Mesothelial cell of epicardium (in vitro differentiated cells): ENCODE measurements around the gene PADI4. TPM values are rescaled to one million over a fixed set of nuclear protein-coding genes. Genes with fewer than 3 reads are reported as not detected.

Experiments used
- DNase-seq, 2 experiments: peaks; one replicate each; pipeline ENCODE4 v3.0.0; 2021; ENCODE audit warnings: low spot score in 2 of 2; ENCODE audit not compliant: unreplicated experiment in 2 of 2
- H3K27ac Mint-ChIP-seq: 2 replicates; pipeline ENCODE4 v1.8.0; 2021; ENCODE audit warnings: mixed read lengths
- H3K27me3 Mint-ChIP-seq: 2 replicates; pipeline ENCODE4 v1.8.0; 2021; ENCODE audit warnings: low read depth, mixed read lengths
- H3K36me3 Mint-ChIP-seq: 2 replicates; pipeline ENCODE4 v1.8.0; 2021; ENCODE audit warnings: mixed read lengths
- H3K4me1 Mint-ChIP-seq: 2 replicates; pipeline ENCODE4 v1.8.0; 2021; ENCODE audit warnings: mixed read lengths
- H3K4me3 Mint-ChIP-seq: 2 replicates; pipeline ENCODE4 v1.8.0; 2021; ENCODE audit warnings: mild to moderate bottlenecking, moderate library complexity, mixed read lengths
- H3K9me3 Mint-ChIP-seq: 2 replicates; pipeline ENCODE4 v1.8.0; 2021; ENCODE audit warnings: mixed read lengths
- total RNA-seq: library from RNA; stranded (reverse); gene quantifications from 3 replicates; pipeline ENCODE4 v1.2.1, GENCODE V29; 2021
- TF ChIP-seq, protein P1 (sequence below): fragments of 200-600 bp; sonication (generic); IDR thresholded peaks from one replicate; pipeline ENCODE4 v1.5.0; 2021; ENCODE audit warnings: antibody characterized with exemption; ENCODE audit not compliant: unreplicated experiment

Gene PADI4
- total RNA-seq, 1 donor from 2014 or later: not detected

DNA sequence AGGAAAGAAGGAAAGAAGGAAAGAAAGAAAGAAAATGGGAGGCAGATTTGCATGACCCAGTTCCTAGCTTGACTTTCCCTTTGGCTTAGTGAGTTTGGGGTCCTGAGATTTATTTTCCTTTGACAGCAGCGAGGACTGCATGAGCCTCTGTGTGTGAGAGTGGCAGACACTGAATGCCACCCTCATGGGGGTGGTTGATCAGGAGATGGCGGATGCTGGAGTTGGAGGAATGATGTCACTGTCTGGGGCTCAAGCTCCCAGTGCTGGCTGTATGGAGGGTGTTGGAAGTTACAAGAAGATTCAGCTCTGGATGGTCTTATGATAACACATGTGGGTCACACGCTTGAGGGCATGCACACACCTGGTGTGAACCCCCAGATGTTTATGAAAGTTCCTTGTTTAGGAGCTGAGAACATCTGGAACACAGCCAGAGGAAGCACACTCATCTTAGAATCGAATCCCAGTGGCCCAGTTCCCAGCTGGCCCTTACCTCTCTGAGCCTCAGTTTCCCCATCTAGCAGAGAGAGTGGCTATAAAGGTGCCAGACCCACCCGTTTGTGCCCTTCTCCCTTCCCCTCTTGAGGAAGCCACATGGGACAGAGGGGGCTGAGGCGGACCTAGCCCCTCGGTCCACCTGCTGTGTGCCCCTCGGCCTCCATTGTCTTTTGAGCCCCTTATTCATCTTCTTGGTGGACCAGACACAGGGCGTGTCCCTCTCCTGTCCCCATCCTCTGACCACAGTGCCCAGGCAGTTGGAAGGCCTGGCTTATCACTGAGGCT is 5.7 kb downstream of the PADI4 start:
- no peak for DNase-seq
- no peaks in the 10 kb centered on the region for H3K36me3 Mint-ChIP-seq
- no peak overlapping the region for H3K4me3 Mint-ChIP-seq
- peaks cover 6% of the 10 kb centered on the region for H3K27me3 Mint-ChIP-seq
- TF ChIP-seq, protein P1, sequence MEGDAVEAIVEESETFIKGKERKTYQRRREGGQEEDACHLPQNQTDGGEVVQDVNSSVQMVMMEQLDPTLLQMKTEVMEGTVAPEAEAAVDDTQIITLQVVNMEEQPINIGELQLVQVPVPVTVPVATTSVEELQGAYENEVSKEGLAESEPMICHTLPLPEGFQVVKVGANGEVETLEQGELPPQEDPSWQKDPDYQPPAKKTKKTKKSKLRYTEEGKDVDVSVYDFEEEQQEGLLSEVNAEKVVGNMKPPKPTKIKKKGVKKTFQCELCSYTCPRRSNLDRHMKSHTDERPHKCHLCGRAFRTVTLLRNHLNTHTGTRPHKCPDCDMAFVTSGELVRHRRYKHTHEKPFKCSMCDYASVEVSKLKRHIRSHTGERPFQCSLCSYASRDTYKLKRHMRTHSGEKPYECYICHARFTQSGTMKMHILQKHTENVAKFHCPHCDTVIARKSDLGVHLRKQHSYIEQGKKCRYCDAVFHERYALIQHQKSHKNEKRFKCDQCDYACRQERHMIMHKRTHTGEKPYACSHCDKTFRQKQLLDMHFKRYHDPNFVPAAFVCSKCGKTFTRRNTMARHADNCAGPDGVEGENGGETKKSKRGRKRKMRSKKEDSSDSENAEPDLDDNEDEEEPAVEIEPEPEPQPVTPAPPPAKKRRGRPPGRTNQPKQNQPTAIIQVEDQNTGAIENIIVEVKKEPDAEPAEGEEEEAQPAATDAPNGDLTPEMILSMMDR: no peak
- H3K4me1 Mint-ChIP-seq: peaks cover 7% of the 10 kb centered on the region
- no peak overlapping the region for H3K27ac Mint-ChIP-seq
- H3K9me3 Mint-ChIP-seq: no peaks in the 10 kb centered on the region

DNA sequence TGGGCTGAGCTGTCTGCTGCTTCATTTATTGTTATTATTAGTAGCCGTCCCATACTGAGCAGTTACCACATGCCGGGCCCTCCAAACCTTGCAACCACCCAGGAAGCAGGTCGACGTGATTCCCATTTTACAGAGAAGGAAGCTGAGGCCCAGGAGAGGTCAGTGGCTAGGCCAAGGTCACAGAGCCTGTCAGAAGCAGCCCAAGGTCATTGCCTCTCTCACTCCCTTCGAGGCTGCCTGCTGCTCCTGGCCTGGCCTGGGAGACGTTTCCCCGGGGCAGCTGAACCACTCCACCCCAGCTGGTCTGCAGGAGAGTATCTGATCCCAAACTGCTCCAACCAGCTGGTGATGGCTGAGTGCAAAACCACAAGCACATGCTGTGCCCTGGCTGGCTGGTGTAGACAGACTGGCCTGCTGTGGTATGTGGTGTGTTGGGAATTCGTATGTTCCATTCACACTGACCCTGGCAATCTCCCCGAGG is 6.5 kb downstream of the PADI4 start:
- H3K27ac Mint-ChIP-seq: no peak overlapping the region
- no peaks in the 10 kb centered on the region for H3K9me3 Mint-ChIP-seq
- no peaks in the 10 kb centered on the region for H3K36me3 Mint-ChIP-seq
- H3K4me1 Mint-ChIP-seq: peaks cover 3% of the 10 kb centered on the region
- DNase-seq: no peak
- TF ChIP-seq, protein P1: no peak
- H3K4me3 Mint-ChIP-seq: no peak overlapping the region
- peaks cover 6% of the 10 kb centered on the region for H3K27me3 Mint-ChIP-seq

DNA sequence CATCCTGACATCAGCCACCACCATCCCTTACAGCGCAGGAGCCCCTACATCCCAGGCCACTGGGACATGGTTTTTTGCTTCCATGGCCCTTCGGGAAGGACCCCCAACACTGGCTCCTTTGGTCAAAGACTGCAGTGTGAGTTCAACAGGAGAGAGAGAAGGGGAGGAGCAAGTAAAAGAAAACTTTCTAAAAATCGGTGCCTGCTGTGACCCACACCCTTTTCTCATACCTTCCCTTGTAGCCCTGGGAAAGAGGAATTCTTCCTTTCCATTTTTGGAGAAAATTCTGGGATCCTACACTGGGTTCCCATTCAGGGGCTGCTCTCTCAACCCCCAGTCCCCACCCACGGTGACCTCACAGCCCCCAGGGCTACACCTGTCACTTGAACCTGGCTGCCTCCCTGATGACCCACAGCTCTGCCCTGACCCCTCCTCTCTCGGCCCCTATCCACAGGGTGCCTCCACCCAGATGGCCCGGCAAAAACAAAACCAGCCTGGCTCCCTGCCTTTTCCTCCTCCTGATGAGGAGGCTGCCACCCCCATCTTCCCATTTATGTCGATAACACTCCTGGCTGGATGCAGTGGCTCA is 7.6 kb downstream of the PADI4 start:
- TF ChIP-seq, protein P1: no peak
- Mint-ChIP-seq H3K36me3 (no peaks in the 10 kb centered on the region), H3K4me3 (no peak overlapping the region), H3K4me1 (peaks cover 3% of the 10 kb centered on the region), H3K9me3 (no peaks in the 10 kb centered on the region), H3K27ac (no peak overlapping the region), H3K27me3 (peaks cover 6% of the 10 kb centered on the region)
- DNase-seq: no peak

DNA sequence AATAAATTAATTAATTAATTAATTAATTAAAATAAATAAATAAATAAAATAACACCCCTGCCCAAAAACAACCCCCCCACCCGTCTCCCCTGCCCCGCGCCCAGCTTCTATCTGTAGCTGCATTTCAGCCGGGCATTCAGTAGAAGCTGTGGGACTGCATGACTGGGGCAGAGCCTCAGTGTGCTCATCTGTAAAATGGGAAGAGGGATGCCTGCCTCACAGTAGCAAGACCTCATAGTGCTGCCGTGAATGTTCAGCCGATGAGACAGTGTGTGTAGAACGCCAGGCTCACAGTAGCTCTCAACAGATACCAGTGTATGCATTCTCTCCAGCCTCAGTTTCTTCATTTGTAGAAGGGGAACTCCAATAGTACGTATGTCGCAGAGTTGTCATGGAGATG is 8.7 kb downstream of the PADI4 start:
- Mint-ChIP-seq H3K4me1 (peaks cover 3% of the 10 kb centered on the region), H3K9me3 (no peaks in the 10 kb centered on the region)
- TF ChIP-seq, protein P1: no peak

DNA sequence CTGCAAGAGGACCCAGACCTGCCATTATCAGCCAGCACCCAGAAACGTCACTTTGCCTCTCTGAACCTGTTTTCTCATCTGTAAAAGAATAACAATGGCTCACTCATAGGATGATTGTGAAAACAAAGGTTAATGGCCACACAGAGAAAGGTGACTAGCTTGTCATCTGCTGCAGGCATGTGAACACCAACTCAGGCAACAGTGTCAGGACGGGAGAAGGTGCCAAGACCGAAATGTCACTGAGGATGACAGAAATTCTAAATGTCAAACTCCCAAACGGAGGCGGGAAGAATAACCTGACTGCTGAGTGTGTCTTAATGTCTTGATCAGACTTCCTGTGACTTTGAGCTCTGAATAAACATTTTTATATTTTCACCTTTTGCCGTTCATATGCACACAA is 10.3 kb downstream of the PADI4 start:
- TF ChIP-seq, protein P1: no peak
- Mint-ChIP-seq H3K27ac (no peak overlapping the region), H3K4me3 (no peak overlapping the region), H3K36me3 (no peaks in the 10 kb centered on the region), H3K9me3 (peaks cover 6% of the 10 kb centered on the region), H3K4me1 (no peaks in the 10 kb centered on the region), H3K27me3 (peaks cover 3% of the 10 kb centered on the region)
- DNase-seq: no peak

More for the DNA sequence above, 8.7 kb downstream of the PADI4 start:
- Mint-ChIP-seq H3K4me3 (no peak overlapping the region), H3K36me3 (no peaks in the 10 kb centered on the region), H3K27ac (no peak overlapping the region), H3K27me3 (peaks cover 6% of the 10 kb centered on the region)
- DNase-seq: no peak
